SJSA1 (cell line): ENCODE data around the gene SETD2. TPM values are rescaled to one million over a fixed set of nuclear protein-coding genes. Genes with fewer than 3 reads are reported as not detected.
A peak's percentile ranks its signal among the peaks of the same experiment; 100 is the strongest.

Experiments
- DNase-seq, 2 experiments: peaks; one replicate each; pipeline ENCODE4 v3.0.0-alpha.2; 2015 to 2020; ENCODE audit warnings: low spot score in 2 of 2, low read depth in 1 of 2
- H3K27ac ChIP-seq: fragments of 250-450 bp; sonication (Bioruptor Pico); 2 replicates; pipeline ENCODE4 v1.5.1; 2020; ENCODE audit warnings: mild to moderate bottlenecking, moderate library complexity
- H3K27me3 ChIP-seq: fragments of 250-450 bp; sonication (Bioruptor Pico); replicated peaks from 2 replicates; pipeline ENCODE4 v1.5.1; 2020; ENCODE audit warnings: mild to moderate bottlenecking, moderate library complexity
- H3K36me3 ChIP-seq: fragments of 250-450 bp; sonication (Bioruptor Pico); 2 replicates; pipeline ENCODE4 v1.5.1; 2020; ENCODE audit warnings: mild to moderate bottlenecking
- H3K4me1 ChIP-seq: fragments of 250-450 bp; sonication (Bioruptor Pico); replicated peaks from 2 replicates; pipeline ENCODE4 v1.6.1; 2021; ENCODE audit warnings: mild to moderate bottlenecking
- H3K4me3 ChIP-seq: fragments of 250-450 bp; sonication (Bioruptor Pico); 2 replicates; pipeline ENCODE4 v1.5.1; 2020; ENCODE audit warnings: mild to moderate bottlenecking
- H3K9me3 ChIP-seq: fragments of 250-450 bp; sonication (Bioruptor Pico); replicated peaks from 2 replicates; pipeline ENCODE4 v1.5.1; 2020; ENCODE audit warnings: mild to moderate bottlenecking
- total RNA-seq: library from RNA; depleted of rRNA; stranded (reverse); fragments of >200 nt; shearing (Covaris generic); gene quantifications from 2 replicates; pipeline ENCODE4 v1.2.3, GENCODE V29; 2014; rRNA removed

The SETD2 gene
- total RNA-seq, 1 experiment from 2014 or later, result 22.7 TPM

DNA sequence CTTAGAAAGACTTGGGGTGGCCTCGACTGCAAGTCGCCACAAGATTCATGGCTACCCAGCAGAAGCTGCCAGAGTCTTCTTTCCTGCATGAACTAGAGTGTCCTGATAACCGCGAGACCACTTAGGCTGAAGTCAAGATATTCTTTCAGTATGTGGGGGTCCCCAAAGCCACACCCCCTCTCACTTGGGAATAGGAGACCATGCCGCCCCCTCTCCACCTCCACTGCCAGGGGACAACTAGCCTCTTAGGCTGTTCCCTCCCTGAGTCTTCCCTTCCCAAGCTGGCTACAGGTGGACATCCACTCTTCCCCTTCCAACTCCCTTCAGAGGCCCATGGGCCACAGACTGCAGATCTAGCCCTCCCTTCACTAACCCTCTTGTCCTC lies 186.1 kb downstream of the SETD2 start:
- H3K4me1 ChIP-seq, result peaks cover 23% of the 10 kb centered on the region
- no peak overlapping the region for H3K27ac ChIP-seq
- no peak for DNase-seq
- no peaks in the 10 kb centered on the region for H3K9me3 ChIP-seq
- H3K27me3 ChIP-seq, result no peaks in the 10 kb centered on the region
- H3K36me3 ChIP-seq, result peaks cover 12% of the 10 kb centered on the region
- H3K4me3 ChIP-seq, result no peak overlapping the region

DNA sequence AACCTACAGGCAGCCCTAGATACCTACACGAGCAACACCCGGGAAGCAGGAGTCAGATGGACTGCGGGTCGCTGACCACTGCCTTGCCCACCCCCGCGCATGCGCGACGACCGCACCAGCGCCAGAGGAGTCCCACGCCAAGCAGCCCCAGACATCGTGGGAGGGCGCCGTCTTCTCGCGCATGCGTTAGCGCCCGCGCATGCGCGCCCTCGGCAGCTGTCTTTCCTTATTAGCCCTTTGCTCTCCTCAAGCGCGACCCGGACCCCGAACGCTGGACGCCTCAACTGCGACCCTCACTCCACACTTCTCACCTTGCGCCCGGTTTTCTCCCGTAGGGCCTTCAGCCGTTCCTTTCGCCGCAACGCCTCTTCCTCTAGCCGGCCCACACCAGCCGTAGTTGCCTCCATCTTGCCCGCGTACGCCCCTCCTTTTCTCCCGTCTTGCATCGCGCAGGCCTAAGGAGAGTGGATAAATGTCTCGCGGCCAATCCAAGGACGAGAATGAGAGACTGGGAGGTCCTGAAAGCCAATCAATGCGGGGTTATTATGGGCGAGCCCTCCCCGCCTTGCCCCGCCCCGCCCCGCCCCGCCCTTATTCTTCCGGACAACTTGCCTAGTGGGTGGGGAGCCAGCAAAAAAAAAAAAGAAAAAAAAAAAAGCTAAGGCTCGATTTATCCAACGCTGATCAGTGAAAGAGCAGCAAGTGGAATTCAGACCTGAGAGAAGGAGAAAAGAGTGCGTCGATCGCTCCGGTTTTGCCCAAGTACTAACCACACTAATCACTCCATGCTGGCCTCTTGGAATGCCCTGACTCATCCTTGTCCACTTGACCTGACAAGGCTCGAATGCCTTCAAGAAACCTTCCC lies 187.4 kb downstream of the SETD2 start, which contains the start of gene CCDC12:
TSS of gene CCDC12 (minus strand) at position 420 of the 865 bp plus-strand sequence. CDS start at position 407, 13 bp downstream.
- H3K27ac ChIP-seq, result peak within 1 kb of the TSS; percentile 94
- no peaks in the 10 kb centered on the region for H3K27me3 ChIP-seq
- H3K36me3 ChIP-seq, result peaks cover 12% of the 10 kb centered on the region

DNA sequence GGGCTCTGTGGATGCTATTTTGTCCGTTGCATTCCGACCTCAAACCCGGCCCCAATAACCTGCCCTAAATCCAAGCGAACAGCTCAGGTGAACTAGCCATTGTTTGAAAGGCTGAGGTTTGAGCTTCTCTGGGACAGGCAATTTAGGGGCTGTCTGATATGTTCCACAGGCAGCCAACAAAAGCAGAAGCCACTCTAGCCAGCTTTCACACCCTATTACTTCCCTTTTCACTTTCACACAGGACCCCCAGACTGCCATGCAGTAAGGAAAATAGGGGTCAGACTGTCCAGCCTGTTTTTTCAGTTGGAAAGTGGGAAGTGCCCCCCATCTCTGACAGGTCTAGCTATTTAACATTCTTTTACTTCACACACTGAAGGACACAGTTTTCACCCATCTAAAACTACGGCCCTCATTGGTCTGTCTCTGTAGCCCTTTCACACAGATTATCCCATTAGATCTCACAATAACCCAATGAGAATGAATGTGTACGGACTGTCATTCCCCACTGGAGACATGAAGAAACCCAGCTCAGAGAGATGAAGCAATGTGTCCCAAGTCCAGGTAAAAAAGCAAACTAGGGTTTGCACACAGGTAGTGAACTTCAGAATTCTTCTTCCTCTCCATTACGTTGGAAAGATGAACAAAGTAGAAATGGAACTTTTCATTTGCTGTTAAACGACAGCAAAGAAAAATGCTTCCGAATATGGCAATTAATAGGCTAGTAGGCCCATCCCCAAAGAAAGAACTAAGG lies 189.3 kb downstream of the SETD2 start:
- no peak overlapping the region for H3K4me3 ChIP-seq
- H3K4me1 ChIP-seq, result peaks cover 17% of the 10 kb centered on the region
- no peaks in the 10 kb centered on the region for H3K27me3 ChIP-seq
- no peak for DNase-seq
- peaks cover 12% of the 10 kb centered on the region for H3K36me3 ChIP-seq
- H3K27ac ChIP-seq, result no peak overlapping the region
- no peaks in the 10 kb centered on the region for H3K9me3 ChIP-seq

More for the DNA sequence above, 187.4 kb downstream of the SETD2 start, which contains the start of gene CCDC12:
- H3K9me3 ChIP-seq, result no peaks in the 10 kb centered on the region
- DNase-seq, result peak; percentile 96 to 98
- H3K4me1 ChIP-seq, result peaks cover 23% of the 10 kb centered on the region
- peak within 1 kb of the TSS; percentile 98 for H3K4me3 ChIP-seq

DNA sequence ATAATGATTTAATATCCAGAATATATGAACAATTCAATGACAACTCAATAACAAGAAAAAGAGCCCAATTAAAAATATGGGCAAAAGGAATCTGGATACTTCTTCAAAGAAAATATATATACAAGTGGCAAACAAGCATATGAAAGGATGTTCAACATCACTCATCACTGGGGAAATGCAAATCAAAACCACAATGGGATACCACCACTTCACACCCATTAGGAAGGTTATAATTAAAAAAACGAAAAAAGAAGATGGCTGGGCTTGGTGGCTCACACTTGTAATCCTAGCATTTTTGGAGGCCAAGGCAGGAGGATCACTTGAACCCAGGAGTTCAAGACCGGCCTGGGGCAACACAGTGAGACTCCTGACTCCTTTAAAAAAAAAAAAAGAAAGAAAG lies 191.5 kb downstream of the SETD2 start:
- Histone ChIP-seq H3K27me3 (no peaks in the 10 kb centered on the region), H3K4me1 (peaks cover 8% of the 10 kb centered on the region), H3K27ac (no peak overlapping the region), H3K4me3 (no peak overlapping the region), H3K9me3 (no peaks in the 10 kb centered on the region), H3K36me3 (peaks cover 17% of the 10 kb centered on the region)
- DNase-seq, result no peak

DNA sequence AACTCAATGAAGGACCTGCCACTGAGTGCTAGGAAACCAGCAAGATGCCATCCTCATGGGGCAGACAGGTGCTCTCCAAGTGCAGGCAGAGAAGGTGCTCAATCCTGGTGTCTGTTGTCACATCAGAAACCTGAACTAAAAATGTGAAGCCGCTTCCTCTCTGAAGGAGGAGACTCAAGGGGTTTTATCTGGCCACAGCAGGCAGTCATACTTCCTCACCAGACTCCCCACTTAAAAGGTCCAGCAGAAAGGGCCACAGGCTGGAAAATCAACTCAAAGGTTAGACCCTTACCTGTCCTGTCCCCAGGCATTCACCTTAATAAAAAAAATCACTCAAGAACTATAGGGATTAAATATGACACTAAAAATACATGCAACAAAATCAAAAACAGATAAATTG lies 192.2 kb downstream of the SETD2 start:
- H3K27ac ChIP-seq, result no peak overlapping the region

DNA sequence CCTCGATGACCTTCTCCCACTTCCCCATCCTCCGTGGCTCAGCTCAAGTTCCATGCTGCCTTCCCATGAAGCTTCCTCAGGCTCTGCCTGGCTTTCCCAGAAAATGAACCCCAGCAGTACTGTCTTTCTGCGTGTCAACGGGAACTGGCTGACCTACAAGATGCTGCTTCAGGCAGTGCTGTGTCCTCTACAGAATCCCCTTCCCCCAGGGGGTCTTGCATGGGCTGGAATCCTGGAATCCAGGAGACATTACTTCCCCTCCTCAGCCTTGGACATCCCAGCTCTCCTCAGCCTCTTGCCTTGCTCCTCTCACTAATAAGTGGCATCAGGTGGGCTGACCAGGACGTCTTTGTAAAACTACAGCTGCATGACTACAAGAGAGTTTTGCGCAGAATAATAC lies 192.8 kb downstream of the SETD2 start:
- H3K27ac ChIP-seq, result no peak overlapping the region
- no peak for DNase-seq
- 0 out of 2 replicates have a peak, but pooled peaks cover 3% of the 10 kb centered on the region for H3K4me1 ChIP-seq
- H3K9me3 ChIP-seq, result no peaks in the 10 kb centered on the region
- H3K4me3 ChIP-seq, result no peak overlapping the region
- H3K36me3 ChIP-seq, result peaks cover 12% of the 10 kb centered on the region
- no peaks in the 10 kb centered on the region for H3K27me3 ChIP-seq

More for the DNA sequence above, 192.2 kb downstream of the SETD2 start:
- Histone ChIP-seq H3K9me3 (no peaks in the 10 kb centered on the region), H3K4me1 (0 out of 2 replicates have a peak, but pooled peaks cover 3% of the 10 kb centered on the region), H3K36me3 (peaks cover 17% of the 10 kb centered on the region), H3K4me3 (no peak overlapping the region), H3K27me3 (no peaks in the 10 kb centered on the region)
- no peak for DNase-seq

DNA sequence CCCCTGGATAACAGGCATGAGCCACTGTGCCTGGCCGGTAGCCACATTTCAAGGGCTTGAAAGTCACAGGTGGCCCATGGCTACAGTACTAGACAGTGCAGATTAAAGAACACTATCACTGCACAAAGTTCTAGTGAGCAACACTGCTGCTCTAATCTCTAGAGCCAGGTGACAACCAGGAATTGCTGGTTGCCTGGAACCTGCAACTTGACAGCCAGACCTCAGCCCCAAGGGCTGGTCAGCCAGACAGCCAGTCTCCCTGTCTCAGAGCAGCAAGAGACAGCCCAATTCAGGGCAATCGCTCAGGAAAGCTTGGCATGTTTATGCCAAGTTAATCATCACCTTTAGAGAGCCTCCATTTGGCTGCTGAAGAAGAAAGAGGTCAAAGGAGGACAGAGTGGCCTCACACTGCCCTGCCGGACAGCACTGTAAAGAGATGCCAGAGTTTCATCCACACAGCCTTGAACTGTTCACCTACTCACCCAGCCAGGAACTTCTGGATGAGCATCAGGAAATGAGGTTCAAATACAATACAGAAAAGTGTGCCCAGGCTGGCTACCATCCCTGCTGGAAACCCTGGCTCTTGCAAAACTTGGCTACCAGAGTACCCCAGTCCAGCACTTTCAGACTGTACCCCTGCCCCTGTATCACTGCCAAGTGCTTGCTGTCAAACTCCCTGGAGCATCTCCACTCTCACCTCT lies 193.4 kb downstream of the SETD2 start:
- no peaks in the 10 kb centered on the region for H3K9me3 ChIP-seq
- no peak overlapping the region for H3K27ac ChIP-seq
- H3K27me3 ChIP-seq, result no peaks in the 10 kb centered on the region
- 0 out of 2 replicates have a peak, but pooled peaks cover under 1% of the 10 kb centered on the region for H3K4me1 ChIP-seq
- H3K4me3 ChIP-seq, result no peak overlapping the region
- H3K36me3 ChIP-seq, result peaks cover 10% of the 10 kb centered on the region
- DNase-seq, result no peak

DNA sequence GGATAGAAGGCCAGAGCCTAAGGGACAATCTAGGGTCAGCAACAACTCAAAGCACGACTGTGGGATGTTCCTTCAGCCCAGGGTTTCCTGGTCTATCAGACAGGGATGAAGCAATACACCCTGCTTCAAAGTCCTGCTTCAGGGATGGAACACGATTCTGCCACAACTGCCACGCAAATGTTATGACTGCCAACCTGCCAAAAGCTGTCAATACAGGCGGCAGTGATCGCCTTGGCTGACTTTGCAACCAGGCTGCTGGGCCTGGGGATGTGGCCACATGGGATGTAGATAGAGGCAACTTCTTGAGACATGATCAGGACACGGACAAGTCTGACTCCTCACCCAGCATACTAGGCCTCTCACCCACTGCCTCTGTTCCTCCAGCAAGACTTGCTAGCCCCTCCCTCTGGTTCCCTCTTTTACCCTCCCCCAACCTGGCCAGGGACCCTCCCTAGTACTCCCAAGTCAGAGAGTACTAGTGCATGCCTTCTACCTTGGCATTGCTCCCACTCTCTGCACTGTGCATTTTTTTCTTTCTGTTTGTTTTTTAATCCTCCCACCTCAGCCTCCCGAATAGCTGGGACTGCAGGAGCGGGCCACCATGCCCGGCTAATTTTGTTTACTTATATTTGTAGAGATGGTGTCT lies 195.0 kb downstream of the SETD2 start:
- Histone ChIP-seq H3K4me1 (no peaks in the 10 kb centered on the region), H3K36me3 (peaks cover 6% of the 10 kb centered on the region), H3K4me3 (no peak overlapping the region), H3K27me3 (no peaks in the 10 kb centered on the region), H3K9me3 (no peaks in the 10 kb centered on the region), H3K27ac (no peak overlapping the region)
- no peak for DNase-seq

DNA sequence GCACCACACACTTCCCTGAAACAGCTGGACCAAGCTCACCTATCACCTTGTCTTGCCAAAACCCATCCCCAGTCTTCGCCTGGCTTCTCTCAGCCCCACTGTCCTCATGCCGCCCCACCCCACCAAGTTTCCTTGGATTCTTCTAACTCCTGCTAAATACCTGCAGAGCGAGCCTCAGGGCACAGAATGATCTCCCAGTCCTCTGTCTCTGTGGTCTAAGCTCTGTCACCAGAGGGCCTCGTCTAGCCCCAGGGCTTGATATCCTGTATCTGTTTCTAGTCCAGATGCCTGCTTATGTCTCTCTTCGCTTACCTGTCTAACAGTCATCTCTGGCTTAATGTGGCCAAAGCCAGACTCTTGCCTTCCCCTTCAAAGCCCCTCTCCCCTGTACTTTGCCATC lies 197.1 kb downstream of the SETD2 start:
- Histone ChIP-seq H3K27me3 (no peaks in the 10 kb centered on the region), H3K9me3 (no peaks in the 10 kb centered on the region), H3K36me3 (peaks cover 4% of the 10 kb centered on the region), H3K4me1 (no peaks in the 10 kb centered on the region), H3K4me3 (no peak overlapping the region), H3K27ac (no peak overlapping the region)
- DNase-seq, result no peak

Other genes with a start within 250 kb of the SETD2 start
- gene CCDC12, start 187.4 kb downstream of the SETD2 start, total RNA-seq, result 27.0 and 45.5 TPM in 2 replicates
- gene NBEAL2, start 184.4 kb downstream of the SETD2 start, total RNA-seq, result 0.53 and 2.0 TPM in 2 replicates
- 2.9 and 3.2 TPM in 2 replicates for gene KIF9, start 118.7 kb upstream of the SETD2 start, total RNA-seq
- gene KLHL18, start 118.8 kb upstream of the SETD2 start, total RNA-seq, result 8.0 and 16.6 TPM in 2 replicates
- 5.8 and 6.8 TPM in 2 replicates for gene PTPN23, start 216.9 kb upstream of the SETD2 start, total RNA-seq